Astrocyte (in vitro differentiated cells and primary cell): ENCODE measurements around the gene PDE3B. TPM values are rescaled to one million over a fixed set of nuclear protein-coding genes. Genes with fewer than 3 reads are reported as not detected.

ENCODE experiments used
- DNase-seq: peaks from one replicate; pipeline ENCODE4 v3.0.0-alpha.2; 2010; ENCODE audit warnings: low read depth
- FAIRE-seq: peaks from 2 replicates; lab custom pipeline; 2011; peaks lifted over from hg19 to GRCh38; lab: Jason Lieb, UNC
- H2AFZ ChIP-seq: 2 replicates; pipeline ENCODE4 v1.6.0; 2012; ENCODE audit warnings: low read depth, low read length, inconsistent platforms
- H3K27ac ChIP-seq: 2 replicates; pipeline ENCODE4 v1.5.1; 2011; ENCODE audit warnings: low read depth, low read length, inconsistent platforms
- H3K27me3 ChIP-seq: 2 replicates; pipeline ENCODE4 v1.6.0; 2011; ENCODE audit warnings: low read length, inconsistent platforms; ENCODE audit not compliant: insufficient read depth
- H3K36me3 ChIP-seq: 2 replicates; pipeline ENCODE4 v1.5.1; 2011; ENCODE audit warnings: low read length, inconsistent platforms; ENCODE audit not compliant: insufficient read depth
- H3K4me1 ChIP-seq: 2 replicates; pipeline ENCODE4 v1.5.1; 2011; ENCODE audit warnings: low read length, inconsistent platforms; ENCODE audit not compliant: insufficient read depth
- H3K4me2 ChIP-seq: 2 replicates; pipeline ENCODE4 v1.6.0; 2012; ENCODE audit warnings: low read length, inconsistent platforms
- H3K4me3 ChIP-seq: 2 replicates; pipeline ENCODE4 v1.5.1; 2011; ENCODE audit warnings: low read depth, mild to moderate bottlenecking, low read length, inconsistent platforms; ENCODE audit not compliant: insufficient read depth
- H3K79me2 ChIP-seq: 2 replicates; pipeline ENCODE4 v1.6.0; 2012; ENCODE audit warnings: mild to moderate bottlenecking, low read length, inconsistent platforms; ENCODE audit not compliant: insufficient read depth
- H3K9ac ChIP-seq: 2 replicates; pipeline ENCODE4 v1.6.0; 2012; ENCODE audit warnings: mild to moderate bottlenecking, low read length, inconsistent platforms
- H3K9me3 ChIP-seq: 2 replicates; pipeline ENCODE4 v1.5.1; 2012; ENCODE audit warnings: low read depth, mild to moderate bottlenecking, low read length, inconsistent platforms; ENCODE audit not compliant: insufficient read depth
- H4K20me1 ChIP-seq: 2 replicates; pipeline ENCODE4 v1.6.0; 2012; ENCODE audit warnings: low read length, inconsistent platforms; ENCODE audit not compliant: insufficient read depth
- H3K27ac Mint-ChIP-seq: one replicate; pipeline ENCODE4 v1.8.0; 2021; ENCODE audit warnings: mild to moderate bottlenecking, mixed read lengths; ENCODE audit not compliant: unreplicated experiment
- H3K27me3 Mint-ChIP-seq: one replicate; pipeline ENCODE4 v1.8.0; 2021; ENCODE audit warnings: low read depth, mixed read lengths; ENCODE audit not compliant: unreplicated experiment
- H3K36me3 Mint-ChIP-seq: one replicate; pipeline ENCODE4 v1.8.0; 2021; ENCODE audit warnings: low read depth, mixed read lengths; ENCODE audit not compliant: unreplicated experiment
- H3K4me1 Mint-ChIP-seq: one replicate; pipeline ENCODE4 v1.8.0; 2021; ENCODE audit warnings: low read depth, mixed read lengths; ENCODE audit not compliant: unreplicated experiment
- H3K4me3 Mint-ChIP-seq: one replicate; pipeline ENCODE4 v1.8.0; 2021; ENCODE audit warnings: mild to moderate bottlenecking, moderate library complexity, mixed read lengths; ENCODE audit not compliant: unreplicated experiment
- H3K9me3 Mint-ChIP-seq: one replicate; pipeline ENCODE4 v1.8.0; 2021; ENCODE audit warnings: mild to moderate bottlenecking, mixed read lengths; ENCODE audit not compliant: unreplicated experiment
- EZH2 ChIP-seq: IDR thresholded peaks from 2 replicates; pipeline ENCODE4 v1.6.1; 2012; ENCODE audit warnings: mild to moderate bottlenecking, low read length, inconsistent platforms; ENCODE audit not compliant: insufficient read depth
- total RNA-seq: library from RNA; stranded (reverse); gene quantifications from 2 replicates; pipeline ENCODE4 v1.2.1, GENCODE V29; 2021
- TF ChIP-seq, protein P1 (sequence below): IDR thresholded peaks from 2 replicates; pipeline ENCODE4 v1.5.1; 2011; ENCODE audit warnings: low read depth, mild to moderate bottlenecking, inconsistent platforms, low read length, moderate library complexity; ENCODE audit not compliant: insufficient read depth

Gene PDE3B
- total RNA-seq, 1 donor from 2014 or later = 2.9 TPM

DNA sequence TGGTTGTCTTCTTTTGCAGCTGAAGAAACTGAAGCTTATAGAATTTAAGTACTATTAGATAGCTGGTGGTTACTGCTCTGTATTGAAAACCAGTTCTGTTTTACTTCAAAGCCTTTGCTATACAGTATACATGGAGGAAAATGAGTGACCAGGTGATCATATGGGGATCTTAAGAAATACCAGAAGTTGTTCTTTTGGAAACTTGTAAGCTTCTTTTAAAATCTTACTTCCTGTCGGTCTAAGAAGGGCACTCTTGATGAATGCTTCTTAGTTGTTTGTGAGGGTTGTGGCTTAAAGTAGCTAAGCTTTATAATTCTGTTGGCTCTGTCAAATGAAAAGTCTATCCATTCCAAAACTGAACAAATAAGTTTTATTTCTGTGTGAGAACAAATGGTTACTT is 55.2 kb downstream of the PDE3B start:
- H3K36me3 Mint-ChIP-seq = peaks cover 3% of the 10 kb centered on the region

DNA sequence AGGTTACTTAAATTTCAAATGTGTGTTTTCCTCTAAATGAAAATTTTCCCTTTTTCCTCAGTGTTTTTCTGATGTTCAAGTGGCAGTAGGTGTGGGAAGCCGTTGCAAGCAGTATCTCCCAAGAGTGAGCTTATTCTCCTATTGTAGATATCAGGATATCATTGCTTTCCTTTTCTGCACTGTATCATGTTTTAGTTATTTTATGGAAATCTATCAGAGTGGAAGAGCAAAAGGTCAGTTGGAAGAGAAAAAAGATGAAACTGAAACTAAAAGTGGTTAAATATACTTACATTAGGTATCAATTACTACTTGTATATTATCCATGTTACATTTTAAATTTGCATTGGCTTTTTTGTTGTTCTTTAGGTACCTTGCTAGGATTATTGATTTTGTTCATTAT is 57.0 kb downstream of the PDE3B start:
- DNase-seq = no peak
- H3K27me3 Mint-ChIP-seq = no peaks in the 10 kb centered on the region
- Histone ChIP-seq H3K4me1 (no peaks in the 10 kb centered on the region), H3K27ac (no peak overlapping the region), H3K36me3 (no peaks in the 10 kb centered on the region), H3K4me3 (no peak overlapping the region), H2AFZ (no peak overlapping the region), H3K27me3 (no peaks in the 10 kb centered on the region), H3K9ac (no peak overlapping the region), H3K9me3 (peaks cover 3% of the 10 kb centered on the region), H3K4me2 (no peak overlapping the region), H3K79me2 (no peaks in the 10 kb centered on the region), H4K20me1 (no peaks in the 10 kb centered on the region)
- FAIRE-seq = no peak
- H3K9me3 Mint-ChIP-seq = peaks cover 2% of the 10 kb centered on the region
- no peaks in the 10 kb centered on the region for H3K36me3 Mint-ChIP-seq
- TF ChIP-seq EZH2 = no peak
- TF ChIP-seq, protein P1, sequence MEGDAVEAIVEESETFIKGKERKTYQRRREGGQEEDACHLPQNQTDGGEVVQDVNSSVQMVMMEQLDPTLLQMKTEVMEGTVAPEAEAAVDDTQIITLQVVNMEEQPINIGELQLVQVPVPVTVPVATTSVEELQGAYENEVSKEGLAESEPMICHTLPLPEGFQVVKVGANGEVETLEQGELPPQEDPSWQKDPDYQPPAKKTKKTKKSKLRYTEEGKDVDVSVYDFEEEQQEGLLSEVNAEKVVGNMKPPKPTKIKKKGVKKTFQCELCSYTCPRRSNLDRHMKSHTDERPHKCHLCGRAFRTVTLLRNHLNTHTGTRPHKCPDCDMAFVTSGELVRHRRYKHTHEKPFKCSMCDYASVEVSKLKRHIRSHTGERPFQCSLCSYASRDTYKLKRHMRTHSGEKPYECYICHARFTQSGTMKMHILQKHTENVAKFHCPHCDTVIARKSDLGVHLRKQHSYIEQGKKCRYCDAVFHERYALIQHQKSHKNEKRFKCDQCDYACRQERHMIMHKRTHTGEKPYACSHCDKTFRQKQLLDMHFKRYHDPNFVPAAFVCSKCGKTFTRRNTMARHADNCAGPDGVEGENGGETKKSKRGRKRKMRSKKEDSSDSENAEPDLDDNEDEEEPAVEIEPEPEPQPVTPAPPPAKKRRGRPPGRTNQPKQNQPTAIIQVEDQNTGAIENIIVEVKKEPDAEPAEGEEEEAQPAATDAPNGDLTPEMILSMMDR = no peak
- no peak overlapping the region for H3K4me3 Mint-ChIP-seq
- no peaks in the 10 kb centered on the region for H3K4me1 Mint-ChIP-seq
- no peak overlapping the region for H3K27ac Mint-ChIP-seq

More for the DNA sequence above, 55.2 kb downstream of the PDE3B start:
- H3K27me3 ChIP-seq = no peaks in the 10 kb centered on the region
- H3K9ac ChIP-seq = no peak overlapping the region
- no peak for FAIRE-seq
- H3K27me3 Mint-ChIP-seq = no peaks in the 10 kb centered on the region
- H3K4me3 ChIP-seq = no peak overlapping the region
- DNase-seq = no peak
- H3K9me3 Mint-ChIP-seq = peaks cover 8% of the 10 kb centered on the region
- no peaks in the 10 kb centered on the region for H4K20me1 ChIP-seq
- H3K79me2 ChIP-seq = no peaks in the 10 kb centered on the region
- H3K36me3 ChIP-seq = no peaks in the 10 kb centered on the region
- H3K27ac Mint-ChIP-seq = no peak overlapping the region
- H3K4me2 ChIP-seq = no peak overlapping the region
- TF ChIP-seq EZH2 = no peak
- TF ChIP-seq, protein P1 = no peak
- H3K27ac ChIP-seq = no peak overlapping the region
- H3K4me3 Mint-ChIP-seq = no peak overlapping the region
- H3K9me3 ChIP-seq = peaks cover 3% of the 10 kb centered on the region
- no peak overlapping the region for H2AFZ ChIP-seq
- no peaks in the 10 kb centered on the region for H3K4me1 Mint-ChIP-seq
- H3K4me1 ChIP-seq = no peaks in the 10 kb centered on the region

DNA sequence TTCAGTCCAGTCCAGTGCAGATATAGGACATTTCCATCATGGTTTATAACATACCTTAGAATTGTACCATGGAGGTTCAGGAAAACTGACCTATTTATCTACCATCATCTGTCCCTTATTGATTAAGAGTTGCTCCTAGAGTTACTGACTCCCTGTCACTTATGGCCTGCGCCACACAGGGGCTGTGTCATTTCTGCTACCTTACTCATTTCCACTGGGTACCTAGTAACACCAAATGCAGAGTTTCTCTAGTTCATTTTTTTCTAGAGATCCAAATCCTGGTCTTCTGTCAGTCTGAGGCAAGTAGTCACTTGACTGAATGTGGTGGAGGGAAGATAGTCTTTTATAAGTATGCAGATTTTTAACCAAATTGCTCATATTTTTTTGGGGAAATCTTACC is 59.2 kb downstream of the PDE3B start:
- no peak overlapping the region for H3K4me2 ChIP-seq
- FAIRE-seq = no peak
- Mint-ChIP-seq H3K9me3 (no peaks in the 10 kb centered on the region), H3K4me1 (no peaks in the 10 kb centered on the region), H3K27ac (no peak overlapping the region), H3K36me3 (no peaks in the 10 kb centered on the region), H3K4me3 (no peak overlapping the region), H3K27me3 (no peaks in the 10 kb centered on the region)
- H3K4me3 ChIP-seq = no peak overlapping the region
- no peak overlapping the region for H3K27ac ChIP-seq
- H3K9me3 ChIP-seq = peaks cover 3% of the 10 kb centered on the region
- no peaks in the 10 kb centered on the region for H3K36me3 ChIP-seq
- DNase-seq = no peak
- no peak overlapping the region for H2AFZ ChIP-seq
- H3K9ac ChIP-seq = no peak overlapping the region
- TF ChIP-seq, protein P1 = no peak
- TF ChIP-seq EZH2 = no peak
- no peaks in the 10 kb centered on the region for H4K20me1 ChIP-seq
- H3K79me2 ChIP-seq = no peaks in the 10 kb centered on the region
- no peaks in the 10 kb centered on the region for H3K27me3 ChIP-seq
- H3K4me1 ChIP-seq = no peaks in the 10 kb centered on the region
